Measurements from ENCODE around the gene MRPL19.

- no peak for TF ChIP-seq CTCF (IDR thresholded peaks at IDR 0.05)
- no peak for TF ChIP-seq POLR2A (IDR thresholded peaks at IDR 0.05)
- no peak for TF ChIP-seq POLR2AphosphoS5 (IDR thresholded peaks at IDR 0.05; ENCODE audit: insufficient read depth in 1 of 2, low read depth in 1 of 2)
Measured at GRCh38 chr2:75716406-75716805, 69.8 kb downstream of the MRPL19 start.
